LNCAP (cell line): ENCODE results near the gene LRRC14B.

Experiments used
- CTCF ChIP-seq: fragments of 450-650 bp; IDR thresholded peaks from 2 replicates; pipeline ENCODE4 v1.5.1; 2017; ENCODE audit warnings: mild to moderate bottlenecking

LRRC14B gene

GRCh38 chr5:230711-231110, 39.4 kb downstream of the LRRC14B start:
- no peak for TF ChIP-seq CTCF

GRCh38 chr5:231661-232060, 40.4 kb downstream of the LRRC14B start:
- TF ChIP-seq CTCF, result no peak

- no peak for TF ChIP-seq CTCF
These were observed 43.2 kb downstream of the LRRC14B start for GRCh38 chr5:234450-234849.
